ENCODE results near the gene PLA2G2D. TPM values are rescaled to one million over a fixed set of nuclear protein-coding genes. Genes with fewer than 3 reads are reported as not detected.

The PLA2G2D gene
- total and polyA plus RNA-seq, 2 of the 13 experiments (the other 11 are each of a cell fraction or from before 2014, with no cell fraction given), result not detected

DNA sequence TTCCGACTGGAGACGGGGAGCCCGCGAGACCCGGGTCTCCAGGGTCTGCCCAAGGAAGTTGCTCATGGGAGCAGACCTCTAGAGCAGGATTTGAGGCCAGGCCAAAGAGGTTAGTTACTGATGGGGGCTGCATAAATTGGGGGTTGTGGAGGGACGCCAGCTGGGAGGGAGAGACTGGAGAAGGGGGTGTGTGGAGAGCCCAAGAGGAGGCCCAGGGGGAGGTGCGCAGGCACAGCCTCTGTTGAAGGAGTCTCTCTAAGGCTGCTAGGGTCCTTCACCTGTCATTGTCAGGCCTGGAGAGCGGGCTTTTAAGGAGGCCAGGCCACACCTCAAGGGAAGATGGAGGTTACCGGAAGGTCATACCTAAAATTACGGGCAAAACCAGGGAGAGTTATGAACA is 49.0 kb downstream of the PLA2G2D start (continued):
- TF ChIP-seq, protein P1, sequence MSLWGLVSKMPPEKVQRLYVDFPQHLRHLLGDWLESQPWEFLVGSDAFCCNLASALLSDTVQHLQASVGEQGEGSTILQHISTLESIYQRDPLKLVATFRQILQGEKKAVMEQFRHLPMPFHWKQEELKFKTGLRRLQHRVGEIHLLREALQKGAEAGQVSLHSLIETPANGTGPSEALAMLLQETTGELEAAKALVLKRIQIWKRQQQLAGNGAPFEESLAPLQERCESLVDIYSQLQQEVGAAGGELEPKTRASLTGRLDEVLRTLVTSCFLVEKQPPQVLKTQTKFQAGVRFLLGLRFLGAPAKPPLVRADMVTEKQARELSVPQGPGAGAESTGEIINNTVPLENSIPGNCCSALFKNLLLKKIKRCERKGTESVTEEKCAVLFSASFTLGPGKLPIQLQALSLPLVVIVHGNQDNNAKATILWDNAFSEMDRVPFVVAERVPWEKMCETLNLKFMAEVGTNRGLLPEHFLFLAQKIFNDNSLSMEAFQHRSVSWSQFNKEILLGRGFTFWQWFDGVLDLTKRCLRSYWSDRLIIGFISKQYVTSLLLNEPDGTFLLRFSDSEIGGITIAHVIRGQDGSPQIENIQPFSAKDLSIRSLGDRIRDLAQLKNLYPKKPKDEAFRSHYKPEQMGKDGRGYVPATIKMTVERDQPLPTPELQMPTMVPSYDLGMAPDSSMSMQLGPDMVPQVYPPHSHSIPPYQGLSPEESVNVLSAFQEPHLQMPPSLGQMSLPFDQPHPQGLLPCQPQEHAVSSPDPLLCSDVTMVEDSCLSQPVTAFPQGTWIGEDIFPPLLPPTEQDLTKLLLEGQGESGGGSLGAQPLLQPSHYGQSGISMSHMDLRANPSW (CRISPR knock-in tag; IDR thresholded peaks at IDR 0.05; ENCODE audit: borderline replicate concordance), result no peak
- TF ChIP-seq PAF1 (CRISPR knock-in tag; IDR thresholded peaks at IDR 0.05), result no peak
- TF ChIP-seq, protein P2, sequence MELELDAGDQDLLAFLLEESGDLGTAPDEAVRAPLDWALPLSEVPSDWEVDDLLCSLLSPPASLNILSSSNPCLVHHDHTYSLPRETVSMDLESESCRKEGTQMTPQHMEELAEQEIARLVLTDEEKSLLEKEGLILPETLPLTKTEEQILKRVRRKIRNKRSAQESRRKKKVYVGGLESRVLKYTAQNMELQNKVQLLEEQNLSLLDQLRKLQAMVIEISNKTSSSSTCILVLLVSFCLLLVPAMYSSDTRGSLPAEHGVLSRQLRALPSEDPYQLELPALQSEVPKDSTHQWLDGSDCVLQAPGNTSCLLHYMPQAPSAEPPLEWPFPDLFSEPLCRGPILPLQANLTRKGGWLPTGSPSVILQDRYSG (CRISPR knock-in tag; IDR thresholded peaks at IDR 0.05), result no peak
- no peak for TF ChIP-seq CBX1 (IDR thresholded peaks at IDR 0.05; ENCODE audit: low read depth)
- TF ChIP-seq NCOR1 (IDR thresholded peaks at IDR 0.05; ENCODE audit: borderline replicate concordance, low read length), result no peak
- TF ChIP-seq ZNF615 (CRISPR knock-in tag; IDR thresholded peaks at IDR 0.05; ENCODE audit: borderline replicate concordance), result no peak
- TF ChIP-seq, protein P3, sequence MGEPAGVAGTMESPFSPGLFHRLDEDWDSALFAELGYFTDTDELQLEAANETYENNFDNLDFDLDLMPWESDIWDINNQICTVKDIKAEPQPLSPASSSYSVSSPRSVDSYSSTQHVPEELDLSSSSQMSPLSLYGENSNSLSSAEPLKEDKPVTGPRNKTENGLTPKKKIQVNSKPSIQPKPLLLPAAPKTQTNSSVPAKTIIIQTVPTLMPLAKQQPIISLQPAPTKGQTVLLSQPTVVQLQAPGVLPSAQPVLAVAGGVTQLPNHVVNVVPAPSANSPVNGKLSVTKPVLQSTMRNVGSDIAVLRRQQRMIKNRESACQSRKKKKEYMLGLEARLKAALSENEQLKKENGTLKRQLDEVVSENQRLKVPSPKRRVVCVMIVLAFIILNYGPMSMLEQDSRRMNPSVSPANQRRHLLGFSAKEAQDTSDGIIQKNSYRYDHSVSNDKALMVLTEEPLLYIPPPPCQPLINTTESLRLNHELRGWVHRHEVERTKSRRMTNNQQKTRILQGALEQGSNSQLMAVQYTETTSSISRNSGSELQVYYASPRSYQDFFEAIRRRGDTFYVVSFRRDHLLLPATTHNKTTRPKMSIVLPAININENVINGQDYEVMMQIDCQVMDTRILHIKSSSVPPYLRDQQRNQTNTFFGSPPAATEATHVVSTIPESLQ (CRISPR knock-in tag; conservative IDR thresholded peaks at IDR 0.05), result no peak

DNA sequence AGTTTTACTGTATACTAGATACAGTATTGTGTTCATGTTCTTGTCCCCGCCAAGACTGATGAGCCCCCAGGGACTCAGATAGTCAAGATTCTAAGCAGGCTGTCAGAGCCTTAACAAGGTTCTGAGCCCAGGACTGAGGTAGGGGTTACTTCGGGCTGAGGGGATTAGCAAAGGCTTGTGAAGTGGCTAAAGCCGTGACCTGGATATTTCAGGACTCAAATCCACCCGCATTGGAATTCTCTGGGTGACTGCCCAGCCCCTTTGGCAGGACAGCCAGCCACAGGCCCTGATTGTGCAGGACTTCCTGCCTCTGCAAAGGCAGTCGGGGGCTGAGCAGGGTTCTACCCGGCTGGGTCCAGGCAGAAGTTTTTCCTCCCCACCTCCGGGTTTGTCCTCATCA is 49.5 kb downstream of the PLA2G2D start, which contains the start of gene PLA2G5:
TSS of gene PLA2G5 (plus strand) at position 321 of the 400 bp plus-strand sequence. CDS start 14,637 bp downstream, outside the sequence.
- no peak within 1 kb of the TSS for H3K4me3 ChIP-seq (replicated peaks in 1 of 3; ENCODE audit: insufficient read depth in 1 of 3, low read depth in 2 of 3, low read length in 3 of 3)
- H3K9me3 ChIP-seq (ENCODE audit: low read length), result no peaks in the 10 kb centered on the region
- H3K27ac ChIP-seq (ENCODE audit: extremely low read length, insufficient read depth, low read length), result no peak within 1 kb of the TSS
- intact Hi-C loops (cut with micrococcal nuclease; ENCODE audit: unreplicated experiment) (no loop called here), in situ Hi-C loops (cut with HindIII; ENCODE audit: extremely low pct_ligation_motif_present, low pct_unique_long_range_greater_than_20kb) (no loop called here)
- no peak within 1 kb of the TSS for H2AFZ ChIP-seq (ENCODE audit: low read length)
- BruUV-seq (replicated peaks), result no TSS peak
- FAIRE-seq (no peak), DNase-seq (ENCODE audit: low spot score) (no peak), ATAC-seq (no peak)
- CTCF ChIA-PET (ENCODE audit: low intra/inter-chr PET ratio, low total read pairs), result no interaction called here
- no peak within 1 kb of the TSS for H3K9ac ChIP-seq (ENCODE audit: insufficient read depth, low read depth, low read length)
- no peak within 1 kb of the TSS for H3K4me2 ChIP-seq (ENCODE audit: low read depth, low read length)
- H3K79me2 ChIP-seq (ENCODE audit: insufficient read depth, low read length), result no peaks in the 10 kb centered on the region
- peaks cover 0 to 35% of the 10 kb centered on the region in 2 experiments; a peak in 2 of 5 replicates for H3K27me3 ChIP-seq (ENCODE audit: control insufficient read depth in 1 of 2, insufficient read depth in 2 of 2, low read length in 2 of 2)
- no peaks in the 10 kb centered on the region for H4K20me1 ChIP-seq (ENCODE audit: insufficient read depth, low read length)
- no peak for TF ChIP-seq ZNF432 (CRISPR knock-in tag; IDR thresholded peaks at IDR 0.05; ENCODE audit: borderline replicate concordance)
- TF ChIP-seq, protein P4, sequence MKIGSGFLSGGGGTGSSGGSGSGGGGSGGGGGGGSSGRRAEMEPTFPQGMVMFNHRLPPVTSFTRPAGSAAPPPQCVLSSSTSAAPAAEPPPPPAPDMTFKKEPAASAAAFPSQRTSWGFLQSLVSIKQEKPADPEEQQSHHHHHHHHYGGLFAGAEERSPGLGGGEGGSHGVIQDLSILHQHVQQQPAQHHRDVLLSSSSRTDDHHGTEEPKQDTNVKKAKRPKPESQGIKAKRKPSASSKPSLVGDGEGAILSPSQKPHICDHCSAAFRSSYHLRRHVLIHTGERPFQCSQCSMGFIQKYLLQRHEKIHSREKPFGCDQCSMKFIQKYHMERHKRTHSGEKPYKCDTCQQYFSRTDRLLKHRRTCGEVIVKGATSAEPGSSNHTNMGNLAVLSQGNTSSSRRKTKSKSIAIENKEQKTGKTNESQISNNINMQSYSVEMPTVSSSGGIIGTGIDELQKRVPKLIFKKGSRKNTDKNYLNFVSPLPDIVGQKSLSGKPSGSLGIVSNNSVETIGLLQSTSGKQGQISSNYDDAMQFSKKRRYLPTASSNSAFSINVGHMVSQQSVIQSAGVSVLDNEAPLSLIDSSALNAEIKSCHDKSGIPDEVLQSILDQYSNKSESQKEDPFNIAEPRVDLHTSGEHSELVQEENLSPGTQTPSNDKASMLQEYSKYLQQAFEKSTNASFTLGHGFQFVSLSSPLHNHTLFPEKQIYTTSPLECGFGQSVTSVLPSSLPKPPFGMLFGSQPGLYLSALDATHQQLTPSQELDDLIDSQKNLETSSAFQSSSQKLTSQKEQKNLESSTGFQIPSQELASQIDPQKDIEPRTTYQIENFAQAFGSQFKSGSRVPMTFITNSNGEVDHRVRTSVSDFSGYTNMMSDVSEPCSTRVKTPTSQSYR (CRISPR knock-in tag; IDR thresholded peaks at IDR 0.05; ENCODE audit: borderline replicate concordance), result no peak
- TF ChIP-seq SOX5 (CRISPR knock-in tag; IDR thresholded peaks at IDR 0.05; ENCODE audit: borderline replicate concordance), result no peak
- TF ChIP-seq ZNF20 (CRISPR knock-in tag; IDR thresholded peaks at IDR 0.05), result no peak
- no peak for TF ChIP-seq SPEN (CRISPR knock-in tag; IDR thresholded peaks at IDR 0.05; ENCODE audit: low read depth)
- TF ChIP-seq NCOA5 (CRISPR knock-in tag; IDR thresholded peaks at IDR 0.05), result no peak
- no peaks in the 10 kb centered on the region for H3K4me1 ChIP-seq (ENCODE audit: insufficient read depth, low read length)
- POLR2A ChIA-PET, result no interaction called here
- H3K36me3 ChIP-seq (replicated peaks in 1 of 2; ENCODE audit: control insufficient read depth in 1 of 2, insufficient read depth in 2 of 2, low read length in 2 of 2), result no peaks in the 10 kb centered on the region
- 24% methylated on average over 5 of the region's 7 CpGs for WGBS (ENCODE audit: low lambda C conversion rate)
